GDM1 (cell line): ENCODE measurements around the gene FRK.
"Not testable (repeated sequence)": the region's sequence is repeated elsewhere in the genome, so short reads cannot be mapped to it uniquely, and the experiment has no call there.

ENCODE experiments used
- DNase-seq: peaks from one replicate; lab custom pipeline; 2025; lab: John Stamatoyannopoulos, UW

FRK gene

DNA sequence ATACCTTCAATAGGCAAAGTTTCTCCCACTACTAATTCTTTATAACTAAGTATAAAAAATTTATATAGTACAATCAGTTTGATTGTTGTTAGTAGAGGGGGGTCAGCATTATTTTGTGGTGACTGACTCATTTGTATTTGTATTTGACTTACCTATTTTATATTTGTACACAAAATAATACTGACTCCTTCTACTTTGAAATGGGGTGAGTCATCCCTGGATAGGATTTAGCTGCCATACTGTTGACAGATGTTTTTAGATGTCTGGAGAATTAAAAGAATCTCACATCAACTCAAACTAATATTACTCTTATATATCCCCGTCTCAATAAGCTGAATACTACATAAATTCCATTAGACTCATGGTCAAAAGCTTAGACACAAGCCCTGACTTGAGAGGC is 114.9 kb downstream of the FRK start:
- no peak for DNase-seq

DNA sequence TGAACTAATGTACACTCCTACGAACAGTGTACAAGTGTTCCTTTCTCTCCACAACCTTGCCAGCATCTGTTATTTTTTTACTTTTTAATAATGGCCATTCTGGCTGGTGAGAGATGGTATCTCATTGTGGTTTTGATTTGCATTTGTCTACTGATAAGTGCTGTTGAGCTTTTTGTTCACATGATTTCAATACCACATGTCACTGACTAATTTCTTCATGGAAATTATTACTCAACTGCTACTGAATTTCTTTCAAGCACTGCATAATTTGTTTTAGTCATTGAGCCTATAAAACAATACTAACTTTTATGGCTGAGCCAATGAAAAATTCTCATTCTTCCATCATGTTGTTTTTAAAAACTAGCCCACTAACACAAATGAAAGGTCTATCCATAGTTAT is 115.4 kb downstream of the FRK start:
- DNase-seq, result no peak

DNA sequence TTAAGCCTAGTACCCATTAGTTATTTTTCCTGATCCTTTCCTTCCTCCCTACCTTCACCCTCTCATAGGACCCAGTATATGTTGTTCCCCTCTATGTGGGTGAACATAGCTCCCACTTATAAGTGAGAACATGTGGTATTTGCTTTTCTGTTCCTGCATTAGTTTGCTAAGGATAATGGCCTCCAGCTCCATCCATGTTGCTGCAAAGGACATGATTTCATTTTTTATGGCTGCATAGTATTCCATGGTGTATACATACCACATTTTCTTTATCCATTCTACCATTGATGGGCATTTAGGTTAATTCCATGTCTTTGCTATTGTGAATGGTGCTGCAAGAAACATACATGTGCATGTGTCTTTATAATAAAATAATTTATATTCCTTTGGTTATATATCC is 115.9 kb downstream of the FRK start:
- not testable (repeated sequence) for DNase-seq

DNA sequence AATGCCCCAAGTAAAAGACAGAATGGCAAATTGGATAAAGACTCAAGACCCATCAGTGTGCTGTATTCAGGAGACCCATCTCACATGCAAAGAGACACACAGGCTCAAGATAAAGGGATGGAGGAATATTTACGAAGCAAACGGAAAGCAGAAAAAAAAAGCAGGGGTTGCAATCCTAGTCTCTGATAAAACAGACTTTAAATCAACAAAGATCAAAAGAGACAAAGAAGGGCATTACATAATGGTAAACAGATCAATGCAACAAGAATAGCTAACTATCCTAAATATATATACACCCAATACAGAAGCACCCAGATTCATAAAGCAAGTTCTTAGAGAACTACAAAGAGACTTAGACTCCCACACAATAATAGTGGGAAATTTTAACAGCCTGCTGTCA is 123.2 kb downstream of the FRK start:
- DNase-seq, result not testable (repeated sequence)

GRCh38 chr6:115935361-115935760 is 125.3 kb downstream of the FRK start:
- DNase-seq, result no peak

- DNase-seq, result no peak
Observed at GRCh38 chr6:115934829-115935228, 125.9 kb downstream of the FRK start.

DNA sequence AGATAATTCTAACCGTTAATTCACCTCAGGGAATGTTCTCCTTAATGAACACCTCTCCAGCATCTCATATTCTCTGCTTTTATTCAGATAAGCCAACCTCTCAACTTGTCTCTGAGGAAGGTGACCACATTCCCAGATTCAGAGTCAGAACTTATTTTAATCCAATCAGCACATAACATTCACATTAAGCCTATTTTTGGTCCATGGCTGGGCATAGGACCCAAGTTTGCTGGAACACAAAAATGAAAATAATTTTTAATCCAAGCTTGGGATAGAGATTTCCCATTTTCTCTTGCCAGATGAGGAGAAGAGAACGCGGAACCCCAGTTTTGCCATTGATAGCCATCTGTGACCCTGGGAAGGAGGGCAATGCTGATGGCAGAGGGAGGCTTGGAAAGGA is 126.5 kb downstream of the FRK start:
- no peak for DNase-seq

DNA sequence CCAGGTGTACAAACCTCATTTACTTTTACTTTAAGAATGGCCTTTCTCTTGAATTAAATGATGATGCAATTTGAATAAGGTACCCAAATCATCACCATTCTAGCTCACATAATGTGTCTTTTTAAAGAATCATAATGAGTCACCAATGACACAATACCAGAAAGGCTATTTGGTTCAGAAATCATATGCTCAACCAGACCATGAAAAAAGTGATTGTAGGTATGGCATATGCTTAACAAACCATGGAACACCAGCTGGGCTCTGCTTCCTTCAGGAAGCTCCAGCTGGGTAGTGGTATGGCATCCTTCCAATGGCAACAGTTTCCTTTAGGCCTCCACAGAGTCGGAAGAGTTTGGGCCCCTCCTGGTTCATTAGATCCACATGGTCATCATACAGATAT is 128.2 kb downstream of the FRK start:
- no peak for DNase-seq

DNA sequence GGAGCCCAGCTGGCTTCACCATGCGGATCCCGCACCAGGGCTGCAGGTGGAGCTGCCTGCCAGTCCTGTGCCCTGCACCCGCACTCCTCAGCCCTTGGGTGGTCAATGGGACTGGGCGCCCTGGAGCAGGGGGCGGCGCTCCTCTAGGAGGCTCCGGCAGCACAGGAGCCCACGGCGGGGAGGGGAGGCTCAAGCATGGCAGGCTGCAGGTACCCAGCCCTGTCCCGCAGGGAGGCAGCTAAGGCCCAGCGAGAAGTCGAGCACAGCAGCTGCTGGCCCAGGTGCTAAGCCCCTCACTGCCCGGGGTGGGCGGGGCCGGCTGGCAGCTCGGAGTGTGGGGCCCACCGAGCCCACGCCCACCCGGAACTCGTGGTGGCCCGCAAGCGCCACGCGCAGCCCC is 132.7 kb downstream of the FRK start:
- not testable (repeated sequence) for DNase-seq

- DNase-seq, result no peak
Observed at GRCh38 chr6:115922971-115923370, 137.7 kb downstream of the FRK start.

DNA sequence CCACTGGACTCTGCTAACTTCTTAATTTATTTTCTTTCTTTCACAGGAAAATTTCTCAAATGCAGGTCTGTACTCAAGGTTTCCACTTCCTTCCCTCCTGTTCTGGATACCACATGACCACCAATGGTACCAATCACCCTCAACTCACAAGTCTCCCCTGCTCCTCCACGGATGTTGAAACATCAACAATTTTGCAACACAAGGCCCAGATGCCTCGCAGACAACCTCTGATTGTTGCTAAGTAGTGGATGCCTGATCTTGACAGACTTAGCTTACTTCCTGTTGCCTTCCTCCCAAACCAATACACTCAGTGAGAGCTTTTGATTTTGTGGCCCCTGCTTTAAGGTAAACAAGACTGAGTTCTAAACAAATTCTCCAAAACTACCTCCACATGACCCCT is 146.6 kb downstream of the FRK start:
- DNase-seq, result no peak

DNA sequence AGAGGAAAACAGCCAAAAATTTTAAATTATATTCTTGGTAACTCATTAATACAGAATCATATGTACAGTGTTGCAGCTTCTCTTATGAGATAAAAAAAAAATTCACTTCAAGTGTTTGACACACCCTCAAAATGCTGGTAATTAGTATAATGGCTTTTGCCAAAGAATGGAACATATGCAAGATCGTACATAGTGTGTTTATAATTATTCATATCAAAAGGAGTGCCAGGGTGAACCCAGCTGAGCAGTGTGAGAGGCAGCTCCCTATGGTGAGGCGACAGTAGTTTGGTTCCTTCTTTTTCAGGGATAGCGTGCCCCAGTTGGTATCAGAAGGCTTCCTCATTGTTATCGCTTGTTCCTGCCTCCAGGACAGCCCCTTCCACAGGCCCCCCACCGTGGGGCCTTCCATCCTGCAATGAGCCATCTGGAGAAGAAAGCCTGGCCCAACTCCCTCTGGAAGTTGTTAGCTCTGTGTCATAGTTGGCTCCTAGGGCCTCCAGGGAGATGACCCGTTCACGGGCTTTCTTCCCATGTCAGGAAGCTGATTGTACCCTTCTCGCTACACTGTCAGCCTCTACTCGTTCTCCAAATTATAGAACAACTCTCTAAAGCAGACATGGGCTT is 150.7 kb downstream of the FRK start:
- no peak for DNase-seq

DNA sequence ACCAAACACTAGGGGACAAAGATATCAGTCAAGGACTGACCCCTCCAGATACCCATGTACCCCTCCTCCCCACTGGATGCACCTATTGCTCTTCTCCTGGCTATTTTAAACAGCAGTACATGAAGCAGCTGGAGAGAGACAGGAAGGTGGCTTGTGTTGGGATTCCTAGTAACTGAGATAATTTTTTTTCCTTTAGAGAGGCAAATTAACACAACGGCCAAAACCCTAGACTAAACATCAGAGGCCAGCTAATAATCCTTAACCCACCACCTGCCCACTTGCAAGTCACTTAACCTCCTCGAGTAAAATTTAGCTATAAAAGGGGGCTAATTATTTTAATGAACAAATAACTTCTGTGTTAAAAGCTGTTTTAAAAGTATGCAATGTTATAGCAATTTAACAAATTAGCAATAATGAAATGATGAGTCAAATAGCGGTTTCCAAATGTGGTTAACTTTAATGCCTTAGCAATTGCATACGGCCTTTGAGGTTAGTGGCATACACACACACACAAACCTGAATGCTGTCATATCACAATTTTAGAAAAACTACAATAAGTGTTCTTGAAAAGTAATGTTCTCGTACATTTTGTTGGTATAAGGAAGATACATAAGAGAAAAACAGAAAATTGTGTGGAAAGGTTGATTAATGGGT is 151.7 kb downstream of the FRK start:
- no peak for DNase-seq

- DNase-seq, result no peak
Observed at GRCh38 chr6:115905471-115905870, 155.2 kb downstream of the FRK start.

GRCh38 chr6:115902436-115902835 is 158.3 kb downstream of the FRK start:
- no peak for DNase-seq

- no peak for DNase-seq
Observed at GRCh38 chr6:115901896-115902295, 158.8 kb downstream of the FRK start.

DNA sequence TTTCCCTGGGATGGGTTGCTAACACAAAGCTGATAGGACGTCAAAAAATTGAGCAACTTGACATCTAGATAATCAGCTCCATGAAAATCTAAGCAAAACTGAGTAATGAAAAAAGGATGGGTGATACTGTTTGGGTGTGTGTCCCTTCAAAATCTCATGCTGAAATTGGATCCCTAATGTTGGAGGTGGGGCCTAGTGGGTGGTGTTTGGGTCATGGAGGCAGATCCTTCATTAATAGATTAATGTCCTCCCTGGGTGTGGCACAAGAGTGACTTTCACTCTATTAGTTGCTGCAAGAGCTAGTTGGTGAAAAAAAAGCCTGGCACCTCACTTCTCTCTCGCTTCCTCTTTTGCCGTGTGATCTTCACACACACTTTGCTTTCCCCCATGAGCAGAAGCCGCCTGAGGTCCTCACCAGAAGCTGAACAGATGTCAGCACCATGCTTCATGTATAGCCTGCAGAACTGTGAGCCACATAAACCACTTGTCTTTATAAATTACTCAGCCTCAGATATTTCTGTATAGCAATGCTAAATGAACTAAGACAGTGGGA is 160.9 kb downstream of the FRK start:
- DNase-seq, result no peak

DNA sequence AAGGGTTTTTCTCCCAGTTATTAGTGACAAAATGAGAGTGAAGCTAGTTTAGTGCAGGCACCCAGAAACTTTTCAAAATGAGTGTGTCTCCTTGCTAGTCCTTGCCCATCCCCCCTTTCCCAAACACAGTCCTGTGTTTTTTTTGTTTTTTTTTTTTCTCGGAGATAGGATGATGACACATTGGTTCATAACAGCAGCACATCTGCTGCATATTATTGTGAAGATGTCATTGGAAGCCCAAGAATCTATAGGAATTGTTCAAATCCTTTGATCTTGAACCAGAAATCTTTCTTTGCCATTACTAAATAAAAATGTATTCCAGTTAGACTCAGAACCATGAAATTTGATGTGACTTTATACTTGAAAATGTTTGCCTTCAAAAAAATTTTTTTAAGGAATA is 162.4 kb downstream of the FRK start:
- DNase-seq, result no peak

- DNase-seq, result no peak
Observed at GRCh38 chr6:115896538-115897129, 164.1 kb downstream of the FRK start.

GRCh38 chr6:115894426-115894992 is 166.2 kb downstream of the FRK start:
- no peak for DNase-seq

- DNase-seq, result no peak
Observed at GRCh38 chr6:115891750-115892149, 168.9 kb downstream of the FRK start.

- no peak for DNase-seq
Observed at GRCh38 chr6:115891111-115891669, 169.5 kb downstream of the FRK start.

GRCh38 chr6:115890238-115890637 is 170.5 kb downstream of the FRK start:
- DNase-seq, result no peak
